Mesenchymal stem cell (in vitro differentiated cells and primary cell): ENCODE results near the gene RBM15B.

Source experiments
- DNase-seq: peaks from one replicate; pipeline ENCODE4 v3.0.0-alpha.2; 2013
- H2AFZ ChIP-seq: one replicate; pipeline ENCODE4 v1.6.1; 2013; ENCODE audit warnings: low read depth, mild to moderate bottlenecking, control low read depth, inconsistent platforms, low read length, moderate library complexity
- H2AK5ac ChIP-seq: 2 replicates; pipeline ENCODE4 v1.6.1; 2013; ENCODE audit warnings: low read length, moderate library complexity, mild to moderate bottlenecking, inconsistent platforms; ENCODE audit not compliant: severe bottlenecking
- H2BK120ac ChIP-seq: one replicate; pipeline ENCODE4 v1.6.1; 2013; ENCODE audit warnings: low read depth, mild to moderate bottlenecking, inconsistent platforms, low read length, moderate library complexity
- H2BK12ac ChIP-seq, 2 experiments: one replicate each; pipeline ENCODE4 v1.6.1; 2013; ENCODE audit warnings: inconsistent platforms in 2 of 2, low read length in 2 of 2, mild to moderate bottlenecking in 2 of 2, moderate library complexity in 2 of 2, control low read depth in 1 of 2
- H2BK15ac ChIP-seq: one replicate; pipeline ENCODE4 v1.6.1; 2013; ENCODE audit warnings: mild to moderate bottlenecking, low read depth, inconsistent platforms; ENCODE audit not compliant: poor library complexity, severe bottlenecking
- H2BK5ac ChIP-seq: 2 replicates; pipeline ENCODE4 v1.6.1; 2013; ENCODE audit warnings: low read depth, mild to moderate bottlenecking, low read length, control low read depth, inconsistent platforms; ENCODE audit not compliant: poor library complexity, severe bottlenecking
- H3K14ac ChIP-seq, 2 experiments: one replicate each; pipeline ENCODE4 v1.6.1; 2013; ENCODE audit warnings: inconsistent platforms in 2 of 2, low read length in 2 of 2, control low read depth in 1 of 2, mild to moderate bottlenecking in 1 of 2, moderate library complexity in 1 of 2
- H3K18ac ChIP-seq, 2 experiments: one replicate each; pipeline ENCODE4 v1.6.1; 2013; ENCODE audit warnings: inconsistent platforms in 2 of 2, low read length in 2 of 2, control low read depth in 1 of 2, low read depth in 1 of 2, mild to moderate bottlenecking in 1 of 2
- H3K23ac ChIP-seq, 2 experiments: one replicate each; pipeline ENCODE4 v1.6.1; 2013; ENCODE audit warnings: inconsistent platforms in 2 of 2, low read length in 2 of 2, mild to moderate bottlenecking in 2 of 2, moderate library complexity in 2 of 2, control low read depth in 1 of 2
- H3K27ac ChIP-seq: 2 replicates; pipeline ENCODE4 v1.5.1; 2013; ENCODE audit warnings: mild to moderate bottlenecking, moderate library complexity, low read length, control low read depth, inconsistent platforms; ENCODE audit not compliant: poor library complexity, severe bottlenecking
- H3K27me3 ChIP-seq, 2 experiments: 2 replicates each; pipeline versions ENCODE4 v1.6.1 to v1.7.0; 2013; ENCODE audit warnings: low read length in 2 of 2, mild to moderate bottlenecking in 2 of 2, moderate library complexity in 2 of 2, control low read depth in 1 of 2, inconsistent platforms in 1 of 2; ENCODE audit not compliant: control insufficient read depth in 1 of 2, insufficient read depth in 1 of 2
- H3K36me3 ChIP-seq, 2 experiments: 2 replicates each; pipeline versions ENCODE4 v1.6.1 to v1.7.0; 2013; ENCODE audit warnings: low read length in 2 of 2, control low read depth in 1 of 2, inconsistent platforms in 1 of 2, low read depth in 1 of 2, mild to moderate bottlenecking in 1 of 2; ENCODE audit not compliant: insufficient read depth in 2 of 2, control insufficient read depth in 1 of 2
- H3K4ac ChIP-seq, 2 experiments: one replicate each; pipeline ENCODE4 v1.6.1; 2013; ENCODE audit warnings: inconsistent platforms in 2 of 2, low read length in 2 of 2, mild to moderate bottlenecking in 2 of 2, moderate library complexity in 2 of 2, control low read depth in 1 of 2, low read depth in 1 of 2
- H3K4me1 ChIP-seq: 2 replicates; pipeline ENCODE4 v1.6.1; 2013; ENCODE audit warnings: low read depth, low read length, control low read depth; ENCODE audit not compliant: control insufficient read depth, insufficient read depth
- H3K4me2 ChIP-seq: 2 replicates; pipeline ENCODE4 v1.6.1; 2013; ENCODE audit warnings: low read length, mild to moderate bottlenecking, inconsistent platforms; ENCODE audit not compliant: poor library complexity, severe bottlenecking
- H3K4me3 ChIP-seq, 2 experiments: 2 replicates each; pipeline versions ENCODE4 v1.5.1 to v1.7.0; 2013; ENCODE audit warnings: low read length in 2 of 2, mild to moderate bottlenecking in 2 of 2, control low read depth in 1 of 2, low read depth in 1 of 2; ENCODE audit not compliant: insufficient read depth in 1 of 2
- H3K79me1 ChIP-seq: replicated peaks from 2 replicates; pipeline ENCODE4 v1.6.1; 2013; ENCODE audit warnings: mild to moderate bottlenecking, control low read depth, low read length, inconsistent platforms; ENCODE audit not compliant: poor library complexity, severe bottlenecking
- H3K9ac ChIP-seq: 2 replicates; pipeline ENCODE4 v1.7.0; 2013; ENCODE audit warnings: mild to moderate bottlenecking, low read length, moderate library complexity
- H3K9me3 ChIP-seq: 2 replicates; pipeline ENCODE4 v1.7.0; 2013; ENCODE audit warnings: mild to moderate bottlenecking, low read length; ENCODE audit not compliant: control insufficient read depth
- H4K8ac ChIP-seq: one replicate; pipeline ENCODE4 v1.6.1; 2013; ENCODE audit warnings: inconsistent platforms, mild to moderate bottlenecking, low read length, moderate library complexity
- H4K91ac ChIP-seq: one replicate; pipeline ENCODE4 v1.6.1; 2013; ENCODE audit warnings: mild to moderate bottlenecking, low read length, inconsistent platforms
- WGBS: methylation state at CpG from one replicate; pipeline ENCODE4 v1.1.7; 2013; ENCODE audit warnings: mixed read lengths; 5-methylcytosine and 5-hydroxymethylcytosine counted together

Gene RBM15B

GRCh38 chr3:51355891-51356578, 35.0 kb upstream of the RBM15B start:
- Histone ChIP-seq H3K23ac (no peak overlapping the region), H3K27ac (no peak overlapping the region), H2BK12ac (no peak overlapping the region), H3K4me1 (no peaks in the 10 kb centered on the region), H3K4me2 (no peak overlapping the region), H2AK5ac (no peak overlapping the region), H3K79me1 (no peaks in the 10 kb centered on the region), H4K91ac (no peak overlapping the region), H2BK5ac (no peak overlapping the region), H2BK120ac (no peak overlapping the region), H2AFZ (no peak overlapping the region), H4K8ac (no peak overlapping the region), H3K9me3 (no peaks in the 10 kb centered on the region), H3K27me3 (peaks cover 0 to 2% of the 10 kb centered on the region in 2 experiments), H2BK15ac (no peak overlapping the region), H3K36me3 (no peaks in the 10 kb centered on the region), H3K4ac (no peak overlapping the region), H3K4me3 (no peak overlapping the region), H3K9ac (no peak overlapping the region), H3K14ac (no peak overlapping the region), H3K18ac (no peak overlapping the region)
- 79% methylated on average over 7 of the region's 8 CpGs for WGBS
- DNase-seq = no peak

GRCh38 chr3:51357856-51358255, 33.2 kb upstream of the RBM15B start:
- no peak overlapping the region for H4K91ac ChIP-seq

GRCh38 chr3:51358981-51359380, 32.1 kb upstream of the RBM15B start:
- no peak for DNase-seq
- H3K9ac ChIP-seq = no peak overlapping the region
- H3K9me3 ChIP-seq = no peaks in the 10 kb centered on the region
- no peak overlapping the region for H4K91ac ChIP-seq
- H3K4ac ChIP-seq = no peak overlapping the region
- no peak overlapping the region for H3K14ac ChIP-seq
- no peak overlapping the region for H2BK12ac ChIP-seq
- no peak overlapping the region for H3K23ac ChIP-seq
- no peak overlapping the region for H2BK5ac ChIP-seq
- H3K18ac ChIP-seq = no peak overlapping the region
- no peaks in the 10 kb centered on the region for H3K4me1 ChIP-seq
- H2BK120ac ChIP-seq = no peak overlapping the region
- 67% methylated on average over 3 of the region's 3 CpGs for WGBS
- no peak overlapping the region for H3K27ac ChIP-seq
- no peak overlapping the region for H2AFZ ChIP-seq
- H3K4me3 ChIP-seq = no peak overlapping the region
- H3K36me3 ChIP-seq = no peaks in the 10 kb centered on the region
- H4K8ac ChIP-seq = no peak overlapping the region
- H3K27me3 ChIP-seq = peaks cover 0 to 2% of the 10 kb centered on the region in 2 experiments
- no peak overlapping the region for H2BK15ac ChIP-seq
- no peaks in the 10 kb centered on the region for H3K79me1 ChIP-seq
- no peak overlapping the region for H2AK5ac ChIP-seq
- H3K4me2 ChIP-seq = no peak overlapping the region

More at GRCh38 chr3:51357856-51358255, 33.2 kb upstream of the RBM15B start:
- Histone ChIP-seq H3K9me3 (no peaks in the 10 kb centered on the region), H3K27ac (no peak overlapping the region), H2AK5ac (no peak overlapping the region), H3K4me3 (no peak overlapping the region), H3K79me1 (no peaks in the 10 kb centered on the region), H2BK5ac (no peak overlapping the region), H3K4ac (no peak overlapping the region), H3K4me1 (no peaks in the 10 kb centered on the region), H3K4me2 (no peak overlapping the region), H3K18ac (no peak overlapping the region), H3K23ac (no peak overlapping the region), H2AFZ (no peak overlapping the region), H3K14ac (no peak overlapping the region), H4K8ac (no peak overlapping the region), H2BK12ac (no peak overlapping the region), H2BK15ac (no peak overlapping the region), H3K36me3 (no peaks in the 10 kb centered on the region), H3K9ac (no peak overlapping the region), H2BK120ac (no peak overlapping the region), H3K27me3 (peaks cover 0 to 2% of the 10 kb centered on the region in 2 experiments)
- 88% methylated on average over 3 of the region's 4 CpGs for WGBS
- DNase-seq = no peak

GRCh38 chr3:51360806-51361205, 30.3 kb upstream of the RBM15B start:
- no peaks in the 10 kb centered on the region for H3K9me3 ChIP-seq

More at GRCh38 chr3:51360806-51361205, 30.3 kb upstream of the RBM15B start:
- H3K4me1 ChIP-seq = no peaks in the 10 kb centered on the region
- H3K27me3 ChIP-seq = peaks cover 0 to 2% of the 10 kb centered on the region in 2 experiments
- WGBS = 93% methylated on average over 3 of the region's 3 CpGs
- no peak overlapping the region for H3K9ac ChIP-seq
- no peak overlapping the region for H3K4me3 ChIP-seq
- no peak overlapping the region for H3K18ac ChIP-seq
- no peak overlapping the region for H2BK5ac ChIP-seq
- H2BK12ac ChIP-seq = no peak overlapping the region
- H4K91ac ChIP-seq = no peak overlapping the region
- no peak overlapping the region for H2BK15ac ChIP-seq
- H3K27ac ChIP-seq = no peak overlapping the region
- H3K4ac ChIP-seq = no peak overlapping the region
- H4K8ac ChIP-seq = no peak overlapping the region
- H2BK120ac ChIP-seq = no peak overlapping the region
- no peak overlapping the region for H3K23ac ChIP-seq
- no peak overlapping the region for H3K14ac ChIP-seq
- no peak overlapping the region for H2AK5ac ChIP-seq
- no peak overlapping the region for H3K4me2 ChIP-seq
- no peak for DNase-seq
- no peaks in the 10 kb centered on the region for H3K36me3 ChIP-seq
- no peaks in the 10 kb centered on the region for H3K79me1 ChIP-seq
- no peak overlapping the region for H2AFZ ChIP-seq
